A673 (cell line): ENCODE results near the gene KMT2D.

Experiments
- EZH2 ChIP-seq: fragments of 200-600 bp; sonication (generic); IDR thresholded peaks from 2 replicates; pipeline ENCODE4 v1.6.1; 2017; ENCODE audit warnings: borderline replicate concordance, low read depth, mild to moderate bottlenecking, mixed read lengths, antibody characterized with exemption, low read length; ENCODE audit not compliant: poor library complexity, severe bottlenecking
- TF ChIP-seq, protein P1 (sequence below): fragments of 300-800, 200-600 bp; sonication (generic); conservative IDR thresholded peaks from 2 replicates; pipeline ENCODE4 v1.5.1; 2017; ENCODE audit warnings: low read depth, mild to moderate bottlenecking, antibody characterized with exemption, low read length, moderate library complexity, mixed read lengths

DNA sequence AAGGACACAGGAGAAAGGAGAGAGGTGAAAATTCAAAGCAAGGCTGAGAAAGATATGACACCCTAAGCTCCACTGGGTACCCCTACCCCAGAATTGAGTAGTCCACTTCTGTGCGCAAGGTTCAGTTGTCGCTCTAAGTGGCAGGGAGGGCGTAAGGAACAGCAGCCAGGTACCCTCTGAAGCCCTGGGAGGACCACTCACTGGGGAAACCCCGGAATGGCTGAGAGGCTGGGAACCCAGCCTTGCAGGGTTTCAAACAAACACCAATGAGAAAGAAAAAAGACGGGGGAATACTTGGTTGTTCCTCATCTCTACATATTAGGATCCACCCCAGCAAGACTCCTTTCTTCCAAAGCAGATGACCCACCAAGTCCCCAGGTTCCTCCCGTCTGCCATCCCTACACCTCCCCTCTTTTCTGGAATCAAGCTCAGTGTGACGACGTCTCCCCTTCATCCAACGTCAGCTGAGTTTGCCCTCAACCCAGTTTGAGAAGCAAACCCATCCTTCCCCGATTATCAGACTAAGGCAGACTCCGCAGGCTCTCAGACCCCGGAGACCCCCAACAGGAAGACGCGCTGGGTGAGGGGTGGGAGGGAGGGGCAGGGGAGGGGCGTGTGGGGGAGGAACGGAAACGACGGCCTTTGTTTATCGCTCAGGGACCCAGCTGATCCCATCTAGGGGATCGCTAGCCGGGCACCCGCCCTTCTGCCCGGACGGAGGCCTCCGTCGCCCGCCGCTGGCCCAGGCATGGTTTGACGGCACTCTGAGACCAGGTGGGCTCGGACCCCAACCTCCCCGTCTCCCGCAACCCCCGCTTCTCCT is 49.3 kb upstream of the KMT2D start:
- TF ChIP-seq, protein P1, sequence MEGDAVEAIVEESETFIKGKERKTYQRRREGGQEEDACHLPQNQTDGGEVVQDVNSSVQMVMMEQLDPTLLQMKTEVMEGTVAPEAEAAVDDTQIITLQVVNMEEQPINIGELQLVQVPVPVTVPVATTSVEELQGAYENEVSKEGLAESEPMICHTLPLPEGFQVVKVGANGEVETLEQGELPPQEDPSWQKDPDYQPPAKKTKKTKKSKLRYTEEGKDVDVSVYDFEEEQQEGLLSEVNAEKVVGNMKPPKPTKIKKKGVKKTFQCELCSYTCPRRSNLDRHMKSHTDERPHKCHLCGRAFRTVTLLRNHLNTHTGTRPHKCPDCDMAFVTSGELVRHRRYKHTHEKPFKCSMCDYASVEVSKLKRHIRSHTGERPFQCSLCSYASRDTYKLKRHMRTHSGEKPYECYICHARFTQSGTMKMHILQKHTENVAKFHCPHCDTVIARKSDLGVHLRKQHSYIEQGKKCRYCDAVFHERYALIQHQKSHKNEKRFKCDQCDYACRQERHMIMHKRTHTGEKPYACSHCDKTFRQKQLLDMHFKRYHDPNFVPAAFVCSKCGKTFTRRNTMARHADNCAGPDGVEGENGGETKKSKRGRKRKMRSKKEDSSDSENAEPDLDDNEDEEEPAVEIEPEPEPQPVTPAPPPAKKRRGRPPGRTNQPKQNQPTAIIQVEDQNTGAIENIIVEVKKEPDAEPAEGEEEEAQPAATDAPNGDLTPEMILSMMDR: no peak
- TF ChIP-seq EZH2: no peak
